GM13976 (cell line): Measurements from ENCODE around the gene FAM131C.

Experiments
- DNase-seq: peaks from one replicate; pipeline ENCODE4 v3.0.0; 2012; ENCODE audit warnings: low spot score
- CTCF ChIP-seq: IDR thresholded peaks from 2 replicates; pipeline ENCODE4 v1.5.1; 2012; ENCODE audit warnings: borderline replicate concordance, mild to moderate bottlenecking; ENCODE audit not compliant: insufficient read depth; ENCODE audit errors: extremely low read depth, missing control alignments, control extremely low read depth
- in situ Hi-C: fragments of 300-500 bp; cut with MboI; formaldehyde crosslinking; loops from one replicate; pipeline ENCODE4 v1.12.0; 2022; ENCODE audit warnings: low sequenced_read_pairs, mixed read lengths, inconsistent platforms; ENCODE audit not compliant: unreplicated experiment

FAM131C gene

GRCh38 chr1:16015960-16016901 lies 57.2 kb downstream of the FAM131C start:
- in situ Hi-C loops, result no loop called here
- TF ChIP-seq CTCF, result no peak
- DNase-seq, result peak; percentile 47

- TF ChIP-seq CTCF, result no peak
- in situ Hi-C loops, result no loop called here
- no peak for DNase-seq
Measured at GRCh38 chr1:16015491-16015890, 58.0 kb downstream of the FAM131C start.

GRCh38 chr1:16014509-16015482 lies 58.7 kb downstream of the FAM131C start:
- in situ Hi-C loops, result no loop called here
- TF ChIP-seq CTCF, result no peak
- DNase-seq, result no peak

GRCh38 chr1:16013908-16014258 lies 59.6 kb downstream of the FAM131C start:
- no peak for TF ChIP-seq CTCF
- no peak for DNase-seq
- in situ Hi-C loops, result no loop called here

- in situ Hi-C loops, result no loop called here
- no peak for TF ChIP-seq CTCF
- DNase-seq, result peak; percentile 80
Measured at GRCh38 chr1:16013220-16013907, 60.1 kb downstream of the FAM131C start.

GRCh38 chr1:16012590-16013219 lies 60.7 kb downstream of the FAM131C start:
- DNase-seq, result peak; percentile 79
- in situ Hi-C loops, result no loop called here
- no peak for TF ChIP-seq CTCF
